Endothelial cell of umbilical vein (primary cell): ENCODE measurements around the gene UST.

Source experiments
- EZH2 ChIP-seq: IDR thresholded peaks from 2 replicates; pipeline ENCODE4 v1.6.1; 2012; ENCODE audit warnings: borderline replicate concordance, low read depth, mild to moderate bottlenecking, moderate library complexity, low read length, inconsistent platforms; ENCODE audit not compliant: severe bottlenecking
- JUN ChIP-seq: IDR thresholded peaks from 2 replicates; pipeline ENCODE4 v1.6.1; 2011; ENCODE audit warnings: borderline replicate concordance, low read depth; ENCODE audit not compliant: insufficient read length, insufficient read depth
- MYC ChIP-seq: IDR thresholded peaks from one replicate; pipeline ENCODE4 v1.6.1; 2011; ENCODE audit warnings: mild to moderate bottlenecking, low read depth, low read length
- POLR2A ChIP-seq: IDR thresholded peaks from 2 replicates; pipeline ENCODE4 v1.6.1; 2012; ENCODE audit warnings: low read depth, mild to moderate bottlenecking, control low read depth, low read length
- POLR2AphosphoS5 ChIP-seq: IDR thresholded peaks from 2 replicates; pipeline ENCODE4 v1.6.1; 2012; ENCODE audit warnings: low read depth, mild to moderate bottlenecking, control low read depth, low read length, moderate library complexity; ENCODE audit not compliant: insufficient read depth
- TF ChIP-seq, protein P1 (sequence below), 2 donors: IDR thresholded peaks; 1 replicate in 1 of 2; 2 replicates in 1 of 2; pipeline ENCODE4 v1.5.1; 2011; ENCODE audit warnings: low read length in 2 of 2, mild to moderate bottlenecking in 2 of 2, moderate library complexity in 2 of 2, control low read depth in 1 of 2, inconsistent platforms in 1 of 2, low read depth in 1 of 2; ENCODE audit not compliant: insufficient read depth in 1 of 2; ENCODE audit errors: extremely low read depth in 1 of 2

GRCh38 chr6:148885925-148886845 lies 139.4 kb downstream of the UST start:
- TF ChIP-seq POLR2A, result no peak
- no peak for TF ChIP-seq JUN
- TF ChIP-seq MYC, result no peak
- TF ChIP-seq, protein P1, sequence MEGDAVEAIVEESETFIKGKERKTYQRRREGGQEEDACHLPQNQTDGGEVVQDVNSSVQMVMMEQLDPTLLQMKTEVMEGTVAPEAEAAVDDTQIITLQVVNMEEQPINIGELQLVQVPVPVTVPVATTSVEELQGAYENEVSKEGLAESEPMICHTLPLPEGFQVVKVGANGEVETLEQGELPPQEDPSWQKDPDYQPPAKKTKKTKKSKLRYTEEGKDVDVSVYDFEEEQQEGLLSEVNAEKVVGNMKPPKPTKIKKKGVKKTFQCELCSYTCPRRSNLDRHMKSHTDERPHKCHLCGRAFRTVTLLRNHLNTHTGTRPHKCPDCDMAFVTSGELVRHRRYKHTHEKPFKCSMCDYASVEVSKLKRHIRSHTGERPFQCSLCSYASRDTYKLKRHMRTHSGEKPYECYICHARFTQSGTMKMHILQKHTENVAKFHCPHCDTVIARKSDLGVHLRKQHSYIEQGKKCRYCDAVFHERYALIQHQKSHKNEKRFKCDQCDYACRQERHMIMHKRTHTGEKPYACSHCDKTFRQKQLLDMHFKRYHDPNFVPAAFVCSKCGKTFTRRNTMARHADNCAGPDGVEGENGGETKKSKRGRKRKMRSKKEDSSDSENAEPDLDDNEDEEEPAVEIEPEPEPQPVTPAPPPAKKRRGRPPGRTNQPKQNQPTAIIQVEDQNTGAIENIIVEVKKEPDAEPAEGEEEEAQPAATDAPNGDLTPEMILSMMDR (IDR thresholded peaks at IDR 0.05; ENCODE audit: extremely low read depth in 1 of 2, insufficient read depth in 1 of 2, low read depth in 1 of 2, low read length in 2 of 2), result no peak
- no peak for TF ChIP-seq EZH2
- no peak for TF ChIP-seq POLR2AphosphoS5
